Left renal pelvis (tissue), 4 donors: ENCODE measurements around the gene LARGE1. TPM values are rescaled to one million over a fixed set of nuclear protein-coding genes. Genes with fewer than 3 reads are reported as not detected.

Source experiments
- DNase-seq, 4 donors: peaks; one replicate each; pipeline ENCODE4 v3.0.0-alpha.2; 2013; ENCODE audit warnings: low read depth in 4 of 4, low spot score in 3 of 4
- polyA plus RNA-seq, 4 donors: library from polyadenylated mRNA; unstranded; fragments of 120-200 nt; gene quantifications; one replicate each; pipeline ENCODE4 v1.2.1, GENCODE V29; 2013; ENCODE audit not compliant: insufficient read length in 4 of 4

LARGE1 gene
- polyA plus RNA-seq, 4 donors: 25.9 to 29.2 (median 27.4) TPM

GRCh38 chr22:33680632-33681031, 239.6 kb downstream of the LARGE1 start:
- DNase-seq: no peak

- DNase-seq: no peak
Observed at GRCh38 chr22:33678523-33678922, 241.8 kb downstream of the LARGE1 start.

- no peak for DNase-seq
Observed at GRCh38 chr22:33677536-33677935, 242.7 kb downstream of the LARGE1 start.

GRCh38 chr22:33674357-33674756, 245.9 kb downstream of the LARGE1 start:
- DNase-seq: no peak

- DNase-seq: no peak
Observed at GRCh38 chr22:33669746-33670145, 250.5 kb downstream of the LARGE1 start.

GRCh38 chr22:33666961-33667619, 253.2 kb downstream of the LARGE1 start:
- no peak for DNase-seq

- no peak for DNase-seq
Observed at GRCh38 chr22:33666279-33666960, 253.9 kb downstream of the LARGE1 start.

- DNase-seq: no peak
Observed at GRCh38 chr22:33659448-33659847, 260.8 kb downstream of the LARGE1 start.

GRCh38 chr22:33658775-33659174, 261.5 kb downstream of the LARGE1 start:
- DNase-seq: no peak

- no peak for DNase-seq
Observed at GRCh38 chr22:33657670-33658069, 262.6 kb downstream of the LARGE1 start.

- no peak for DNase-seq
Observed at GRCh38 chr22:33656808-33657628, 263.3 kb downstream of the LARGE1 start.

GRCh38 chr22:33654173-33654895, 265.9 kb downstream of the LARGE1 start:
- DNase-seq: no peak

- DNase-seq: no peak
Observed at GRCh38 chr22:33653532-33654063, 266.7 kb downstream of the LARGE1 start.

GRCh38 chr22:33652615-33653014, 267.7 kb downstream of the LARGE1 start:
- DNase-seq: no peak

GRCh38 chr22:33650244-33650643, 270.0 kb downstream of the LARGE1 start:
- no peak for DNase-seq

GRCh38 chr22:33648478-33648877, 271.8 kb downstream of the LARGE1 start:
- no peak for DNase-seq

- DNase-seq: no peak
Observed at GRCh38 chr22:33640900-33641299, 279.4 kb downstream of the LARGE1 start.

GRCh38 chr22:33639588-33640254, 280.6 kb downstream of the LARGE1 start:
- no peak for DNase-seq

- DNase-seq: no peak
Observed at GRCh38 chr22:33635766-33636165, 284.5 kb downstream of the LARGE1 start.

- no peak for DNase-seq
Observed at GRCh38 chr22:33631777-33632176, 288.5 kb downstream of the LARGE1 start.
